Peyer's patch (tissue), 4 donors: ENCODE measurements around the gene C9orf153.

Experiments
- POLR2A ChIP-seq, 2 donors: fragments of 450-650 bp; IDR thresholded peaks; one replicate each; pipeline ENCODE4 v1.5.1; 2017; ENCODE audit warnings: antibody characterized with exemption in 2 of 2, mild to moderate bottlenecking in 2 of 2, moderate library complexity in 2 of 2
- TF ChIP-seq, protein P1 (sequence below), 6 experiments: fragments of 450-650 bp in 4 of 6; fragments of 200-600 bp in 2 of 6; sonication (generic) in 1 of 6; IDR thresholded peaks; one replicate each; pipeline ENCODE4 v1.5.1; 2017 to 2019; ENCODE audit warnings: antibody characterized with exemption in 6 of 6, mild to moderate bottlenecking in 3 of 6, moderate library complexity in 1 of 6

DNA sequence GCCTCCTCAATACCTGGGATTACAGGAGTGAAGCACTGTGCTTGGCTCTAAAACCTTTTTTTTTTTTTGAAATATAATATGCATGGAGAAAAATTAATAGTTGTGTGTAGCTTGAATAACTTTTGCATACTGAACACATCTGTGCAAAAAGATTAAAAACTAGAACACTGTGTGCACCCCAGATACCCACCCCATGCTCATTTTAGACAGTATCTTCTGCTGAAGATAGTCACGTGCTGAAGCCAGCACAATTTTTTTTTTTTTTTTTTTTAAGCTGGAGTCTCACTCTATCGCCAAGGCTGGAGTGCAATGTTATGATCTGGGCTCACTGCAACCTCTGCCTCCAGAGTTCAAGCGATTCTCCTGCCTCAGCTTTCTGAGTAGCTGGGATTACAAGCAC, 39.9 kb downstream of the C9orf153 start:
- TF ChIP-seq, protein P1, sequence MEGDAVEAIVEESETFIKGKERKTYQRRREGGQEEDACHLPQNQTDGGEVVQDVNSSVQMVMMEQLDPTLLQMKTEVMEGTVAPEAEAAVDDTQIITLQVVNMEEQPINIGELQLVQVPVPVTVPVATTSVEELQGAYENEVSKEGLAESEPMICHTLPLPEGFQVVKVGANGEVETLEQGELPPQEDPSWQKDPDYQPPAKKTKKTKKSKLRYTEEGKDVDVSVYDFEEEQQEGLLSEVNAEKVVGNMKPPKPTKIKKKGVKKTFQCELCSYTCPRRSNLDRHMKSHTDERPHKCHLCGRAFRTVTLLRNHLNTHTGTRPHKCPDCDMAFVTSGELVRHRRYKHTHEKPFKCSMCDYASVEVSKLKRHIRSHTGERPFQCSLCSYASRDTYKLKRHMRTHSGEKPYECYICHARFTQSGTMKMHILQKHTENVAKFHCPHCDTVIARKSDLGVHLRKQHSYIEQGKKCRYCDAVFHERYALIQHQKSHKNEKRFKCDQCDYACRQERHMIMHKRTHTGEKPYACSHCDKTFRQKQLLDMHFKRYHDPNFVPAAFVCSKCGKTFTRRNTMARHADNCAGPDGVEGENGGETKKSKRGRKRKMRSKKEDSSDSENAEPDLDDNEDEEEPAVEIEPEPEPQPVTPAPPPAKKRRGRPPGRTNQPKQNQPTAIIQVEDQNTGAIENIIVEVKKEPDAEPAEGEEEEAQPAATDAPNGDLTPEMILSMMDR (IDR thresholded peaks at IDR 0.05): no peak
- TF ChIP-seq POLR2A (IDR thresholded peaks at IDR 0.05): no peak
